Mucosa of descending colon (tissue), 3 donors: ENCODE data around the gene KCNF1. TPM values are rescaled to one million over a fixed set of nuclear protein-coding genes. Genes with fewer than 3 reads are reported as not detected.
"Not testable (repeated sequence)": the region's sequence is repeated elsewhere in the genome, so short reads cannot be mapped to it uniquely, and the experiment has no call there.

ENCODE experiments used
- ATAC-seq: fragments of 200-7000 bp; cut with Tn5 transposase; one replicate; pipeline ENCODE4 v1.9.1; 2020; ENCODE audit warnings: mild to moderate bottlenecking, moderate library complexity
- DNase-seq, 3 donors: peaks; one replicate each; pipeline ENCODE4 v3.0.0-alpha.2; 2020
- H3K36me3 ChIP-seq: fragments of 200-600 bp; one replicate; pipeline ENCODE4 v1.8.0; 2021; ENCODE audit warnings: low read depth, mild to moderate bottlenecking
- H3K4me1 ChIP-seq: fragments of 200-600 bp; one replicate; pipeline ENCODE4 v1.8.0; 2021; ENCODE audit warnings: low read depth, mild to moderate bottlenecking
- H3K4me3 ChIP-seq: fragments of 200-600 bp; one replicate; pipeline ENCODE4 v1.8.0; 2021; ENCODE audit warnings: mild to moderate bottlenecking
- H3K9me3 ChIP-seq: fragments of 200-600 bp; one replicate; pipeline ENCODE4 v1.8.0; 2021; ENCODE audit warnings: mild to moderate bottlenecking
- CTCF ChIP-seq: fragments of 200-600 bp; IDR thresholded peaks from one replicate; pipeline ENCODE4 v1.8.0; 2022; ENCODE audit warnings: antibody characterized with exemption, mild to moderate bottlenecking
- intact Hi-C, 2 donors: fragments of 100-400 bp; cut with DNase I in 1 of 2; cut with micrococcal nuclease in 1 of 2; formaldehyde crosslinking; loops; one replicate each; pipeline versions ENCODE4 v1.11.0 to v1.11.1; 2022; cut with DNase I, micrococcal nuclease
- total RNA-seq, 3 donors: library from RNA; stranded (reverse); fragmentation: NEBNext Ultra II Directional in 2 of 3; extraction: Animal tissue kit (Norgen Biotek cat#: 25700) in 2 of 3; gene quantifications; one replicate each; pipeline versions ENCODE4 v1.2.1 to v1.2.4, GENCODE V29; 2021 to 2023
- donor health status: DM: no; HTN: no; CAD: no; lungs with moderate emphysema.
- donor health status: DM: no; HTN: no; CAD: no.
- donor health status: DM: no; HTN: yes; CAD: no.

Gene KCNF1
- total RNA-seq, 3 donors from 2014 or later: 0.32 to 0.99 (median 0.78) TPM

- intact Hi-C loops: no loop called here
- TF ChIP-seq CTCF: no peak
- no peak overlapping the region for H3K4me3 ChIP-seq
- H3K4me1 ChIP-seq: no peaks in the 10 kb centered on the region
- DNase-seq: no peak
- no peaks in the 10 kb centered on the region for H3K36me3 ChIP-seq
- no peak for ATAC-seq
- no peaks in the 10 kb centered on the region for H3K9me3 ChIP-seq
These were observed 42.7 kb downstream of the KCNF1 start for GRCh38 chr2:10954416-10954815.

GRCh38 chr2:10954856-10955818 lies 43.4 kb downstream of the KCNF1 start:
- no peak for DNase-seq
- H3K9me3 ChIP-seq: no peaks in the 10 kb centered on the region

GRCh38 chr2:10956006-10956790 lies 44.5 kb downstream of the KCNF1 start:
- ATAC-seq (no peak), DNase-seq (no peak)
- Histone ChIP-seq H3K4me3 (no peak overlapping the region), H3K9me3 (no peaks in the 10 kb centered on the region), H3K36me3 (no peaks in the 10 kb centered on the region), H3K4me1 (no peaks in the 10 kb centered on the region)
- no peak for TF ChIP-seq CTCF
- intact Hi-C loops: no loop called here

More at GRCh38 chr2:10954856-10955818, 43.4 kb downstream of the KCNF1 start:
- intact Hi-C loops: no loop called here
- no peaks in the 10 kb centered on the region for H3K36me3 ChIP-seq
- TF ChIP-seq CTCF: no peak
- H3K4me1 ChIP-seq: no peaks in the 10 kb centered on the region
- ATAC-seq: no peak
- no peak overlapping the region for H3K4me3 ChIP-seq

GRCh38 chr2:10957391-10957790 lies 45.7 kb downstream of the KCNF1 start:
- Histone ChIP-seq H3K36me3 (no peaks in the 10 kb centered on the region), H3K4me3 (no peak overlapping the region), H3K4me1 (no peaks in the 10 kb centered on the region), H3K9me3 (no peaks in the 10 kb centered on the region)
- TF ChIP-seq CTCF: no peak
- intact Hi-C loops: no loop called here
- DNase-seq (no peak), ATAC-seq (no peak)

- DNase-seq, H3K4me1 ChIP-seq, ATAC-seq, H3K4me3 ChIP-seq, H3K36me3 ChIP-seq, intact Hi-C loops, H3K9me3 ChIP-seq: not testable (repeated sequence)
These were observed 46.7 kb downstream of the KCNF1 start for GRCh38 chr2:10958452-10958851.
